Breast epithelium (tissue), 4 donors: Measurements from ENCODE around the gene PRR33. TPM values are rescaled to one million over a fixed set of nuclear protein-coding genes. Genes with fewer than 3 reads are reported as not detected.
A peak's percentile ranks its signal among the peaks of the same experiment; 100 is the strongest.

Source experiments
- DNase-seq, 2 donors: peaks; one replicate each; pipeline ENCODE4 v3.0.0-alpha.2; 2019; ENCODE audit warnings: low spot score in 2 of 2
- H3K27ac ChIP-seq, 2 donors: fragments of 200-600 bp; sonication (generic) in 1 of 2; one replicate each; pipeline ENCODE4 v1.5.1; 2016 to 2019; ENCODE audit warnings: mild to moderate bottlenecking in 1 of 2
- H3K27me3 ChIP-seq, 2 donors: fragments of 200-600 bp; sonication (generic) in 1 of 2; one replicate each; pipeline versions ENCODE4 v1.5.1 to v1.6.0; 2017 to 2019; ENCODE audit warnings: control low read depth in 1 of 2, mild to moderate bottlenecking in 1 of 2
- H3K36me3 ChIP-seq: fragments of 200-600 bp; one replicate; pipeline ENCODE4 v1.5.1; 2019
- H3K4me1 ChIP-seq, 2 donors: fragments of 200-600 bp; sonication (generic); one replicate each; pipeline ENCODE4 v1.5.1; 2016 to 2019; ENCODE audit warnings: control low read depth in 1 of 2
- H3K4me3 ChIP-seq, 3 donors: fragments of 200-600 bp; sonication (generic); 1 replicate in 2 of 3; 2 replicates in 1 of 3; pipeline ENCODE4 v1.5.1; 2016 to 2019; ENCODE audit warnings: mild to moderate bottlenecking in 3 of 3, moderate library complexity in 2 of 3
- H3K9me3 ChIP-seq, 2 donors: fragments of 200-600 bp; sonication (generic) in 1 of 2; one replicate each; pipeline ENCODE4 v1.5.1; 2016 to 2019; ENCODE audit warnings: control low read depth in 1 of 2
- POLR2A ChIP-seq: fragments of 450-650 bp; IDR thresholded peaks from one replicate; pipeline ENCODE4 v1.6.1; 2016; ENCODE audit warnings: antibody characterized with exemption, mild to moderate bottlenecking, moderate library complexity
- POLR2AphosphoS5 ChIP-seq, 3 donors: sonication (generic); formaldehyde crosslinking; IDR thresholded peaks; one replicate each; pipeline ENCODE4 v1.6.1; 2017; ENCODE audit warnings: antibody characterized with exemption in 3 of 3
- intact Hi-C: fragments of 100-400 bp; cut with DNase I; formaldehyde crosslinking; loops from one replicate; pipeline ENCODE4 v1.15.1; 2023; ENCODE audit warnings: low total_unique reads
- total RNA-seq, 3 donors: library from RNA; depleted of rRNA; stranded (reverse); fragments of >200 nt; gene quantifications; one replicate each; pipeline ENCODE4 v1.1.0, GENCODE V29; 2016
- TF ChIP-seq, protein P1 (sequence below), 3 donors: fragments of 450-650 bp; IDR thresholded peaks; one replicate each; pipeline ENCODE4 v1.5.1; 2016 to 2017; ENCODE audit warnings: antibody characterized with exemption in 3 of 3, mild to moderate bottlenecking in 3 of 3, moderate library complexity in 3 of 3

The PRR33 gene
- total RNA-seq, 3 donors from 2014 or later, result not detected

DNA sequence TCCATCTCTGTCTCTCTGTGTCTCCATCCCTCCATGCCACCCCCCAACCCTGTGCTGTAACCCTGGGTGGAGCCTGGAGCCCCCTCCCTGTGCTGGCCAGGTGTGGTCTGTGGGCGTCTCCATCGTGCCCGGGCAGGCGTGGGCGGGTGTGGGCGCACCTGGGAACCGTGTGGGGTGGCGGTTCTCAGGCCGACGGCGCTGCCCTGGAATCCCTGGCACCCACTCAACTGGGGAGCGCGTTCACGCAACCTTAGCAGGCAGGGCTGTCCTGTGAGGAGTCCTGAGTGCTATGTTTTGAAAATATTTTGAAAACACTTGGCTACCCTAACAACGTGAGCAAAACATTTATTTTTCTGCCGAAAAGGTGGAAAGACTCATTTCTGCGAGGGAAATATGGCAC, 32.5 kb upstream of the PRR33 start:
- H3K27ac ChIP-seq, result peak overlapping the region in 1 of 2 donors; percentile 0
- TF ChIP-seq, protein P1, sequence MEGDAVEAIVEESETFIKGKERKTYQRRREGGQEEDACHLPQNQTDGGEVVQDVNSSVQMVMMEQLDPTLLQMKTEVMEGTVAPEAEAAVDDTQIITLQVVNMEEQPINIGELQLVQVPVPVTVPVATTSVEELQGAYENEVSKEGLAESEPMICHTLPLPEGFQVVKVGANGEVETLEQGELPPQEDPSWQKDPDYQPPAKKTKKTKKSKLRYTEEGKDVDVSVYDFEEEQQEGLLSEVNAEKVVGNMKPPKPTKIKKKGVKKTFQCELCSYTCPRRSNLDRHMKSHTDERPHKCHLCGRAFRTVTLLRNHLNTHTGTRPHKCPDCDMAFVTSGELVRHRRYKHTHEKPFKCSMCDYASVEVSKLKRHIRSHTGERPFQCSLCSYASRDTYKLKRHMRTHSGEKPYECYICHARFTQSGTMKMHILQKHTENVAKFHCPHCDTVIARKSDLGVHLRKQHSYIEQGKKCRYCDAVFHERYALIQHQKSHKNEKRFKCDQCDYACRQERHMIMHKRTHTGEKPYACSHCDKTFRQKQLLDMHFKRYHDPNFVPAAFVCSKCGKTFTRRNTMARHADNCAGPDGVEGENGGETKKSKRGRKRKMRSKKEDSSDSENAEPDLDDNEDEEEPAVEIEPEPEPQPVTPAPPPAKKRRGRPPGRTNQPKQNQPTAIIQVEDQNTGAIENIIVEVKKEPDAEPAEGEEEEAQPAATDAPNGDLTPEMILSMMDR (IDR thresholded peaks at IDR 0.05), result no peak
- TF ChIP-seq POLR2A, result no peak
- TF ChIP-seq POLR2AphosphoS5 (IDR thresholded peaks at IDR 0.05), result no peak
- no peak for DNase-seq
- H3K4me1 ChIP-seq, result no peaks in the 10 kb centered on the region
- H3K9me3 ChIP-seq, result no peaks in the 10 kb centered on the region
- H3K36me3 ChIP-seq, result no peaks in the 10 kb centered on the region
- H3K27me3 ChIP-seq, result no peaks in the 10 kb centered on the region
- no peak overlapping the region for H3K4me3 ChIP-seq
- intact Hi-C loops, result no loop called here

DNA sequence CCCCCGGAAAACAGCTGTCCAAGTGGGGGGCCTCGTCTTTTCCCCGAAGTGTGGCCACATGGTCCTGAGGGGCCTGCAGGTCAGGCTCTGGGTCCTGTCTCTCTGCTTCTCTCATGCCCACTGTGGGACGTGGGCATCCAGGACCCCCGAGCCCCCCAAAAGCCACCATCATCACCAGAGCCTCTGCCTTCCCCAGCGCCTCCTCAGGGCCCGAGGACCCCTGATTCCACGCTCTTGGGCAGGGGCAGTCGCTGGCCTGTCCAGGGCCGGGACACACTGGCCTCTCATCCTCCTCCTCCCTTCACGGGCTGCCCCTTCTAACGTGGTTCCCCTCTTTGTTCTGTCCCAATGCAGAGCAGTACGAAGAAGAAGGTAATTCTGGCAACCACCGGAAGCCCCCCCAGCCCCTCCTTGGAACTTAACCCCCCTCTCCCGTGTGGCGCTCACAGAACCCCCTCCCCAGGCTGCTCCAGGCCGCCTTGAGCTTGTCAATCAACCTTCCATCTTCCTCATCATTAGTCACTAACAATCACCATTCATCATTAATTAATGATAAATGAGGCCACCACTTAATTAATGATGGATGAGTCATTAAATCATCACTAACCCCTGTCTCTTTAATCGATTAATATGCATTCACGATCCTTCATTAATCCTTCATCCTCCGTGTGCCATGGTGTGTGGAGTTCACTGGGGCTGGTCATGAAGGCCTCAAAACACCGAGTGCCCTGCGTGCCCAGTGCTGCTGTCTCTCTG, 31.7 kb upstream of the PRR33 start:
- Histone ChIP-seq H3K27ac (peak overlapping the region in 1 of 2 donors; percentile 93), H3K27me3 (no peaks in the 10 kb centered on the region), H3K9me3 (no peaks in the 10 kb centered on the region), H3K4me3 (no peak overlapping the region), H3K4me1 (no peaks in the 10 kb centered on the region), H3K36me3 (no peaks in the 10 kb centered on the region)
- no peak for DNase-seq
- intact Hi-C loops, result no loop called here
- TF ChIP-seq, protein P1 (IDR thresholded peaks at IDR 0.05), result no peak
- TF ChIP-seq POLR2A (no peak), POLR2AphosphoS5 (IDR thresholded peaks at IDR 0.05) (no peak)

DNA sequence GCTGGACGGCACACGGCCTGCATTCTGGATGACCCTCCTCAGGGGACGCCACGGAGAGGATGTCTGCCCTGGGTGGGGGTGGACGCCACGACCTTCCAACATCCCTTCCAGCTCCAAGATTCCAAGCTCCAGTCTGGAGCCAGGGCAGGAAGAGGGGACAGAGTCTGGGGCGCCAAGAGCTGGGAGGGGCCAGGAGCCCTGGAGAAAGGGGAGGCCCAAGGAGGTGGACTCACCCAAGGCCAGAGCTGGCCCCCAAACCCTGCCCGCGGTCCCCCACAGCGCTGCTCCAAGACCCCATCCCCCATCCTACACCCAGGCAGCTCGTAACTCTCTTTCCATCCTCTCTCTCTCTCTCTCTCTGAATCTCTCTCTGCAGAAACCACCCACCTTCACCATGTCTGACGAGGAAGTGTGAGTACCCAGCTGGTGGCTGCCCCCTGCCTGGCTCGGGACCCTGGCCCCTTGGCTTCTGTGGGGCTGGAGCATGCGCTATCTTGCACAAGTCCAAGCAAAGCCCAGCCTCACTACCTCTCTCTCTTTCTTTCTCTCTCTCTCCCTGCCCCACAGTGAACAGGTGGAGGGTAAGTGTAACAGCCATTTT, 30.9 kb upstream of the PRR33 start:
- Histone ChIP-seq H3K27ac (peak overlapping the region; percentile 41 to 93), H3K27me3 (no peaks in the 10 kb centered on the region), H3K4me3 (no peak overlapping the region), H3K4me1 (no peaks in the 10 kb centered on the region), H3K9me3 (no peaks in the 10 kb centered on the region), H3K36me3 (no peaks in the 10 kb centered on the region)
- TF ChIP-seq POLR2A (no peak), POLR2AphosphoS5 (IDR thresholded peaks at IDR 0.05) (no peak)
- TF ChIP-seq, protein P1 (IDR thresholded peaks at IDR 0.05), result no peak
- intact Hi-C loops, result no loop called here
- no peak for DNase-seq

DNA sequence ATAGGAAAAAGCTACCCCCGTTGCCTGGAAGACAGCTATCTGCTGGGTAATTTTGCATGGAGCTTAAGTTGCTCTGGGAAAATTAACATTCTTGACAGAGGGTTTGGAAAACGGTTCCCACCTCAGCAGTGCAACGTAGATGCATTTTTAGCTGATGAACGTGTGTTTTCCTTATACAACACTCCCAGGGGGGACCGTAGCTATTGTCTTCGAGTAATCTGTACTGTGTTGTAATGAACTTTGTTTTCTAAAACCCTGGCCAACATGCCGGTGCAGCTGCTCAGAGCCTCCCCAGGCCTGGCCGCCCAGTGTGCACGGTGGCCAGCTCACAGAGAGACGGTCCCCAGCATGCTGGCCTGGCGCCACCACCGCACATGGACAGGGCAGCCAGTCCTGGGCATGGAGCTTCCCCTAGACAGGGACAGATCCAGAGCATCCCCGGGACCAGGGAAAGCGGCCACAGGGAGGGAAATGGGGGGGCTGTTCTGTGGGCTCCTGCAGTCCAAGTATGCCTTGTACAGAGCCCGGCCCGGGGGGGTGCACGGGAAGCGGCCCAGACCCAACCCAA, 30.0 kb upstream of the PRR33 start:
- Histone ChIP-seq H3K9me3 (no peaks in the 10 kb centered on the region), H3K4me1 (no peaks in the 10 kb centered on the region), H3K4me3 (no peak overlapping the region), H3K27ac (peak overlapping the region; percentile 41 to 93), H3K36me3 (no peaks in the 10 kb centered on the region), H3K27me3 (no peaks in the 10 kb centered on the region)
- DNase-seq, result no peak
- TF ChIP-seq, protein P1 (IDR thresholded peaks at IDR 0.05), result no peak
- TF ChIP-seq POLR2A (no peak), POLR2AphosphoS5 (IDR thresholded peaks at IDR 0.05) (no peak)
- intact Hi-C loops, result no loop called here
